ENCODE measurements around the gene ANKFY1.

ANKFY1 gene

GRCh38 chr17:4263282-4264215, at the start of gene ANKFY1:
Gene ANKFY1, minus strand, starts transcription at chr17:4263979. Its CDS starts 38 bp downstream, at chr17:4263941.
- Histone ChIP-seq H3K4me3 (ENCODE audit: low read depth in 1 of 5, low read length in 5 of 5) (peak within 1 kb of the TSS; percentile 91 to 95 (median 93)), H3K27ac (ENCODE audit: low read depth, low read length) (peak within 1 kb of the TSS; percentile 82), H3K36me3 (ENCODE audit: control insufficient read depth in 5 of 5, insufficient read depth in 5 of 5, low read length in 5 of 5) (peaks cover 3 to 16% (median 11%) of the 10 kb centered on the region in 5 donors), H3K27me3 (ENCODE audit: control insufficient read depth in 5 of 5, insufficient read depth in 4 of 5, low read length in 5 of 5) (no peaks in the 10 kb centered on the region), H3K4me1 (ENCODE audit: control insufficient read depth in 5 of 5, insufficient read depth in 5 of 5, low read length in 5 of 5) (peaks cover 12 to 30% (median 22%) of the 10 kb centered on the region in 5 donors), H3K9me3 (ENCODE audit: control insufficient read depth in 5 of 5, low read length in 5 of 5) (peaks cover 0 to 12% (median 11%) of the 10 kb centered on the region in 5 donors), H3K9ac (ENCODE audit: low read length in 5 of 5) (peak within 1 kb of the TSS; percentile 91 to 97 (median 96))

GRCh38 chr17:4310354-4311060, 46.7 kb upstream of the ANKFY1 start:
- H3K27me3 ChIP-seq (ENCODE audit: control insufficient read depth in 5 of 5, insufficient read depth in 4 of 5, low read length in 5 of 5) = no peaks in the 10 kb centered on the region
- peaks cover 0 to 9% (median 3%) of the 10 kb centered on the region in 5 donors for H3K36me3 ChIP-seq (ENCODE audit: control insufficient read depth in 5 of 5, insufficient read depth in 5 of 5, low read length in 5 of 5)
- H3K27ac ChIP-seq (ENCODE audit: low read depth, low read length) = no peak overlapping the region
- peaks cover 4 to 33% (median 30%) of the 10 kb centered on the region in 5 donors for H3K4me1 ChIP-seq (ENCODE audit: control insufficient read depth in 5 of 5, insufficient read depth in 5 of 5, low read length in 5 of 5)
- H3K9ac ChIP-seq (ENCODE audit: low read length in 5 of 5) = no peak overlapping the region
- no peak overlapping the region for H3K4me3 ChIP-seq (ENCODE audit: low read depth in 1 of 5, low read length in 5 of 5)
- no peaks in the 10 kb centered on the region for H3K9me3 ChIP-seq (ENCODE audit: control insufficient read depth in 5 of 5, low read length in 5 of 5)

DNA sequence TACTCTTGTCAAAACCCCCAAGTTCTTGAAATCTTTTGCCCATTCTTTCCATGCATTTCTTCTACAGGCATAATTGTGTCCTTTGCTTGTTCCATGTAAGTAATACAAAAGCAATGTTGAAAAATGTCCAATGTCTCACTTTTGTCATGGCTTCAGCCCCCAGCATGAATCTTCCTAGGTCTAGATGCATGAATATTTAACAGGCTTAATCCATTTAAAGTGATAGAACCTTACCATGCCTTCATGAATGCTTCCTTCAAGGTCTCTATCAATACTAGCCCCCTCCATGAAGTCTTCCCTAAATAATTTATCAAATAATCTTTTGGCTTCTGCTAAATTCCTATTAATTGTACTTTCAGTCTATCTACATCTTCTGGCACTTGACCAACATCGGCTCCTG, 46.1 kb upstream of the ANKFY1 start:
- H3K9me3 ChIP-seq (ENCODE audit: control insufficient read depth in 5 of 5, low read length in 5 of 5) = no peaks in the 10 kb centered on the region
- H3K27ac ChIP-seq (ENCODE audit: low read depth, low read length) = no peak overlapping the region
- peaks cover 4 to 33% (median 30%) of the 10 kb centered on the region in 5 donors for H3K4me1 ChIP-seq (ENCODE audit: control insufficient read depth in 5 of 5, insufficient read depth in 5 of 5, low read length in 5 of 5)
- peaks cover 0 to 12% (median 6%) of the 10 kb centered on the region in 5 donors for H3K36me3 ChIP-seq (ENCODE audit: control insufficient read depth in 5 of 5, insufficient read depth in 5 of 5, low read length in 5 of 5)
- H3K9ac ChIP-seq (ENCODE audit: low read length in 5 of 5) = no peak overlapping the region
- no peaks in the 10 kb centered on the region for H3K27me3 ChIP-seq (ENCODE audit: control insufficient read depth in 5 of 5, insufficient read depth in 4 of 5, low read length in 5 of 5)
- H3K4me3 ChIP-seq (ENCODE audit: low read depth in 1 of 5, low read length in 5 of 5) = no peak overlapping the region

GRCh38 chr17:4307179-4307930, 43.6 kb upstream of the ANKFY1 start:
- Histone ChIP-seq H3K4me1 (ENCODE audit: control insufficient read depth in 5 of 5, insufficient read depth in 5 of 5, low read length in 5 of 5) (peaks cover 4 to 19% (median 14%) of the 10 kb centered on the region in 5 donors), H3K36me3 (ENCODE audit: control insufficient read depth in 5 of 5, insufficient read depth in 5 of 5, low read length in 5 of 5) (peaks cover 3 to 14% (median 7%) of the 10 kb centered on the region in 5 donors), H3K9ac (ENCODE audit: low read length in 5 of 5) (peak overlapping the region in 1 of 5 donors; percentile 11), H3K4me3 (ENCODE audit: low read depth in 1 of 5, low read length in 5 of 5) (no peak overlapping the region), H3K27me3 (ENCODE audit: control insufficient read depth in 5 of 5, insufficient read depth in 4 of 5, low read length in 5 of 5) (no peaks in the 10 kb centered on the region), H3K27ac (ENCODE audit: low read depth, low read length) (no peak overlapping the region), H3K9me3 (ENCODE audit: control insufficient read depth in 5 of 5, low read length in 5 of 5) (no peaks in the 10 kb centered on the region)

GRCh38 chr17:4305224-4305623, 41.4 kb upstream of the ANKFY1 start:
- peaks cover 5 to 18% (median 14%) of the 10 kb centered on the region in 5 donors for H3K36me3 ChIP-seq (ENCODE audit: control insufficient read depth in 5 of 5, insufficient read depth in 5 of 5, low read length in 5 of 5)
- H3K9me3 ChIP-seq (ENCODE audit: control insufficient read depth in 5 of 5, low read length in 5 of 5) = no peaks in the 10 kb centered on the region
- H3K27ac ChIP-seq (ENCODE audit: low read depth, low read length) = no peak overlapping the region
- no peak overlapping the region for H3K4me3 ChIP-seq (ENCODE audit: low read depth in 1 of 5, low read length in 5 of 5)
- H3K27me3 ChIP-seq (ENCODE audit: control insufficient read depth in 5 of 5, insufficient read depth in 4 of 5, low read length in 5 of 5) = no peaks in the 10 kb centered on the region
- peaks cover 4 to 9% (median 6%) of the 10 kb centered on the region in 5 donors for H3K4me1 ChIP-seq (ENCODE audit: control insufficient read depth in 5 of 5, insufficient read depth in 5 of 5, low read length in 5 of 5)
- H3K9ac ChIP-seq (ENCODE audit: low read length in 5 of 5) = no peak overlapping the region

DNA sequence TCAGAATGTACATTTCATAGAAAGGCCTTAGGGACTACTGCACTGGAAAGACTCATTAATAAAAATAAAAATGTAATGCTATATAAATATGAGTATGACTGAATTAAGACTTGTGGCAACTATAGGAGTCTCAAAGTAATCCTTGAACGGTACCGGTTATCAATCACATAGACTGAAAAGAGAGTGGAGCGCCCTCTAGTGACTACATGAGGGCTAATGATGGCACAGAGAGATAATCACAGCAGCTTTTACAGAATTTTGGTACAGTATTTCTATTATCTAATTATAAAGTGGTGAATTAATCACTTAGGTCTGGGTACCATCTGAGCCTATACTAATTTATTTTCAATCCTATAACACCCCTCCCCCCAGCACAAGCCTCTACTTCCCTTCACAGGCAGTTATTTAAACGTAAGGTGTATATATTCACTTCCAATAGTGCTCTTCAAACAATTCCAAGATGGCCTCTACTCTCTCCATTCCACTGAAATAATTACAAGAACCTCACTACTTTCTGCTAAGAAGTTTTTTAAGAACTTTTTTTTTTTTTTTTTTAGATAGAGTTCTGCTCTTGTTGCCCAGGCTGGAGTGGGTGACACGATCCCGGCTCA, 40.7 kb upstream of the ANKFY1 start:
- Histone ChIP-seq H3K9me3 (ENCODE audit: control insufficient read depth in 5 of 5, low read length in 5 of 5) (no peaks in the 10 kb centered on the region), H3K9ac (ENCODE audit: low read length in 5 of 5) (no peak overlapping the region), H3K27ac (ENCODE audit: low read depth, low read length) (no peak overlapping the region), H3K4me3 (ENCODE audit: low read depth in 1 of 5, low read length in 5 of 5) (no peak overlapping the region), H3K36me3 (ENCODE audit: control insufficient read depth in 5 of 5, insufficient read depth in 5 of 5, low read length in 5 of 5) (peaks cover 5 to 18% (median 14%) of the 10 kb centered on the region in 5 donors), H3K27me3 (ENCODE audit: control insufficient read depth in 5 of 5, insufficient read depth in 4 of 5, low read length in 5 of 5) (no peaks in the 10 kb centered on the region), H3K4me1 (ENCODE audit: control insufficient read depth in 5 of 5, insufficient read depth in 5 of 5, low read length in 5 of 5) (peaks cover 0 to 2% (median 0%) of the 10 kb centered on the region in 5 donors)

DNA sequence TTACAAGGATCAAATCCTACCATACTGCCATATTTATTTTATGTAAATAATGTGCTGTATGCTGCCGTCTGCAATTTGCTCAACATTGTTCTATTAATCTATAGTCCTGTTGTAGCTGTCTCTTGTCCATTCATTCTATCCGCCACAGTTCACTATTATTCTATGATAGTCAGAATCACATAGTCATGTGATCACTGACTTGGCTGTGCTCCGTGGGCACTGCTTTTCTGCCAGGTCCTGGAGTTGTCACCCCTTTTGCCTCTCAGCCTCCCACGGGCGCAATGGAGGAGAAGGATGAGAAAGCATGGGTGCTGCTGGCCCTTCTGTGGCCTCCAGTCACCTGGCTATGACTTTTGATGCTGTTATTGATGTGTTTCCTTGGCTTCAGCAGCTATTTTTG, 37.3 kb upstream of the ANKFY1 start:
- no peaks in the 10 kb centered on the region for H3K4me1 ChIP-seq (ENCODE audit: control insufficient read depth in 5 of 5, insufficient read depth in 5 of 5, low read length in 5 of 5)
- H3K9me3 ChIP-seq (ENCODE audit: control insufficient read depth in 5 of 5, low read length in 5 of 5) = no peaks in the 10 kb centered on the region
- H3K4me3 ChIP-seq (ENCODE audit: low read depth in 1 of 5, low read length in 5 of 5) = no peak overlapping the region
- H3K27ac ChIP-seq (ENCODE audit: low read depth, low read length) = no peak overlapping the region
- no peak overlapping the region for H3K9ac ChIP-seq (ENCODE audit: low read length in 5 of 5)
- no peaks in the 10 kb centered on the region for H3K27me3 ChIP-seq (ENCODE audit: control insufficient read depth in 5 of 5, insufficient read depth in 4 of 5, low read length in 5 of 5)
- H3K36me3 ChIP-seq (ENCODE audit: control insufficient read depth in 5 of 5, insufficient read depth in 5 of 5, low read length in 5 of 5) = peaks cover 2 to 16% (median 7%) of the 10 kb centered on the region in 5 donors

DNA sequence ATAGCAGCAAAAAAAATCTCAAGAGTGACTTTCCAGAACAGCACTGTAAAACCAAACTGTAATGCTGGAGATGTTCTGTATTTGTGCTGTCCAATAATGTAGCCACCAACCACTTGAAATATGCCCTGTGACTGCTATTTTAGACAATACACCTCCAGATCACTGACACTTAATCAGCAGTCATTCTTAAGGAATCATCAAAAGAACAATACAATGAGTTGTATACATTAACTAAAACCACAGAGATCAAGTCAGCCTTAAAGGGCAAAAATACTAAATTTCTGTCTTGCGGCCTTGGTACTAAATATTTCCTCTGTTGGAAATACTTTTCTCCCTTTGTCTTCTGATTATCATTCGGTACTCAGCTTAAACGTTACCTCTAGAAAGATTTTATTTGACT, 33.6 kb upstream of the ANKFY1 start:
- Histone ChIP-seq H3K4me1 (ENCODE audit: control insufficient read depth in 5 of 5, insufficient read depth in 5 of 5, low read length in 5 of 5) (no peaks in the 10 kb centered on the region), H3K27ac (ENCODE audit: low read depth, low read length) (no peak overlapping the region), H3K36me3 (ENCODE audit: control insufficient read depth in 5 of 5, insufficient read depth in 5 of 5, low read length in 5 of 5) (peaks cover 0 to 24% (median 7%) of the 10 kb centered on the region in 5 donors), H3K9me3 (ENCODE audit: control insufficient read depth in 5 of 5, low read length in 5 of 5) (no peaks in the 10 kb centered on the region), H3K9ac (ENCODE audit: low read length in 5 of 5) (no peak overlapping the region), H3K4me3 (ENCODE audit: low read depth in 1 of 5, low read length in 5 of 5) (no peak overlapping the region), H3K27me3 (ENCODE audit: control insufficient read depth in 5 of 5, insufficient read depth in 4 of 5, low read length in 5 of 5) (no peaks in the 10 kb centered on the region)

GRCh38 chr17:4295686-4296085, 31.9 kb upstream of the ANKFY1 start:
- no peak overlapping the region for H3K4me3 ChIP-seq (ENCODE audit: low read depth in 1 of 5, low read length in 5 of 5)
- H3K27ac ChIP-seq (ENCODE audit: low read depth, low read length) = no peak overlapping the region
- H3K27me3 ChIP-seq (ENCODE audit: control insufficient read depth in 5 of 5, insufficient read depth in 4 of 5, low read length in 5 of 5) = no peaks in the 10 kb centered on the region
- H3K9me3 ChIP-seq (ENCODE audit: control insufficient read depth in 5 of 5, low read length in 5 of 5) = no peaks in the 10 kb centered on the region
- H3K4me1 ChIP-seq (ENCODE audit: control insufficient read depth in 5 of 5, insufficient read depth in 5 of 5, low read length in 5 of 5) = no peaks in the 10 kb centered on the region
- H3K9ac ChIP-seq (ENCODE audit: low read length in 5 of 5) = no peak overlapping the region
- peaks cover 0 to 18% (median 6%) of the 10 kb centered on the region in 5 donors for H3K36me3 ChIP-seq (ENCODE audit: control insufficient read depth in 5 of 5, insufficient read depth in 5 of 5, low read length in 5 of 5)

Data from subcutaneous abdominal adipose tissue (tissue), 5 donors.